Smooth muscle cell (in vitro differentiated cells): ENCODE measurements around the gene FIS1. TPM values are rescaled to one million over a fixed set of nuclear protein-coding genes. Genes with fewer than 3 reads are reported as not detected.

Experiments
- DNase-seq: peaks from one replicate; lab custom pipeline; 2025; ENCODE audit not compliant: unreplicated experiment; lab: John Stamatoyannopoulos, UW
- H2AFZ ChIP-seq: fragments of 200-600 bp; sonication (generic); 2 replicates; pipeline ENCODE4 v1.6.0; 2016; ENCODE audit warnings: antibody characterized with exemption, low read depth, mild to moderate bottlenecking
- H3F3A ChIP-seq: fragments of 200-600 bp; sonication (generic); 2 replicates; pipeline ENCODE4 v1.6.0; 2017; ENCODE audit warnings: antibody characterized with exemption, low read depth
- H3K27ac ChIP-seq: fragments of 200-600 bp; sonication (generic); 2 replicates; pipeline ENCODE4 v1.5.1; 2016; ENCODE audit warnings: low read depth, mild to moderate bottlenecking
- H3K27me3 ChIP-seq: fragments of 200-600 bp; sonication (generic); 2 replicates; pipeline ENCODE4 v1.6.1; 2016; ENCODE audit warnings: low read depth, mild to moderate bottlenecking
- H3K36me3 ChIP-seq: fragments of 200-600 bp; sonication (generic); 2 replicates; pipeline ENCODE4 v1.5.1; 2016; ENCODE audit warnings: low read depth
- H3K4me1 ChIP-seq: fragments of 200-600 bp; sonication (generic); 2 replicates; pipeline ENCODE4 v1.5.1; 2016; ENCODE audit warnings: low read depth
- H3K4me2 ChIP-seq: fragments of 200-600 bp; sonication (generic); 2 replicates; pipeline ENCODE4 v1.6.0; 2016; ENCODE audit warnings: mild to moderate bottlenecking
- H3K4me3 ChIP-seq: fragments of 200-600 bp; sonication (generic); 2 replicates; pipeline ENCODE4 v1.5.1; 2016; ENCODE audit warnings: mild to moderate bottlenecking
- H3K79me2 ChIP-seq: fragments of 200-600 bp; sonication (generic); 2 replicates; pipeline ENCODE4 v1.6.0; 2016; ENCODE audit warnings: low read depth, mild to moderate bottlenecking
- H3K9ac ChIP-seq: fragments of 200-600 bp; sonication (generic); 2 replicates; pipeline ENCODE4 v1.6.0; 2016; ENCODE audit warnings: low read depth
- H3K9me3 ChIP-seq: fragments of 200-600 bp; sonication (generic); replicated peaks from 2 replicates; pipeline ENCODE4 v1.5.1; 2016; ENCODE audit warnings: low read depth
- H4K20me1 ChIP-seq: fragments of 200-600 bp; sonication (generic); 2 replicates; pipeline ENCODE4 v1.6.0; 2016; ENCODE audit warnings: low read depth
- WGBS: methylation state at CpG from one replicate; pipeline ENCODE4 v1.1.7; 2016; ENCODE audit warnings: low lambda C conversion rate; 5-methylcytosine and 5-hydroxymethylcytosine counted together
- polyA plus RNA-seq: library from polyadenylated mRNA; unstranded; fragments of >200 nt; fragmentation: Nextera tagmentation; extraction: Ambion mirVana; gene quantifications from 2 replicates; pipeline ENCODE4 v1.2.1, GENCODE V29; 2016
- total RNA-seq: library from RNA; depleted of rRNA; stranded (reverse); fragments of >200 nt; gene quantifications from 2 replicates; pipeline ENCODE4 v1.2.3, GENCODE V29; 2014
- TF ChIP-seq, protein P1 (sequence below): fragments of 200-600 bp; sonication (generic); IDR thresholded peaks from 2 replicates; pipeline ENCODE4 v1.5.1; 2017; ENCODE audit warnings: borderline replicate concordance, mild to moderate bottlenecking, antibody characterized with exemption; ENCODE audit not compliant: insufficient read depth, poor library complexity, severe bottlenecking

The FIS1 gene
- total and polyA plus RNA-seq, 2 experiments from 2014 or later = 97.7 to 174 TPM

DNA sequence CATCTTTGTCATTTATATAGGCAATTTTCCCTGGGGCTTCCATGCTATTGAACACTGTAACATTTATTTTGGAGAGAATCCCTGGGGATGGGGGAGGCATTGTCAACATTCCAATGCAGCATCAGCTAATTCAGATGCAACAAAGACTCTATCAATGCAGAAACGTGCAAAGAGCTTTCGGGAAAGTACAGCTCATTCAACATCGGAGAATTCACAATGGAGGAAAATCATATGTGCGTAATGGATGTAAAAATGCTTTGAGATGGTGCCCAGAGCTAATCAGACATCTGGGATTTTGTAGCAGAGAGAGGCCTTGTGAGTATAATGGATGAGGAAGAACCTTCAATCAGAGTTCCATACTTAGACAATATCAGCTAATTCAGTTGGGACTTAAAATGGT, 28.3 kb upstream of the FIS1 start:
- no peak for DNase-seq
- Histone ChIP-seq H3K9ac (no peak overlapping the region), H3K4me2 (no peak overlapping the region), H3K9me3 (no peaks in the 10 kb centered on the region), H3K4me1 (no peaks in the 10 kb centered on the region), H2AFZ (no peak overlapping the region), H4K20me1 (no peaks in the 10 kb centered on the region), H3F3A (no peaks in the 10 kb centered on the region), H3K27ac (no peak overlapping the region), H3K79me2 (no peaks in the 10 kb centered on the region), H3K27me3 (no peaks in the 10 kb centered on the region), H3K4me3 (no peak overlapping the region), H3K36me3 (no peaks in the 10 kb centered on the region)
- 48% methylated on average over 4 of the region's 4 CpGs for WGBS
- TF ChIP-seq, protein P1, sequence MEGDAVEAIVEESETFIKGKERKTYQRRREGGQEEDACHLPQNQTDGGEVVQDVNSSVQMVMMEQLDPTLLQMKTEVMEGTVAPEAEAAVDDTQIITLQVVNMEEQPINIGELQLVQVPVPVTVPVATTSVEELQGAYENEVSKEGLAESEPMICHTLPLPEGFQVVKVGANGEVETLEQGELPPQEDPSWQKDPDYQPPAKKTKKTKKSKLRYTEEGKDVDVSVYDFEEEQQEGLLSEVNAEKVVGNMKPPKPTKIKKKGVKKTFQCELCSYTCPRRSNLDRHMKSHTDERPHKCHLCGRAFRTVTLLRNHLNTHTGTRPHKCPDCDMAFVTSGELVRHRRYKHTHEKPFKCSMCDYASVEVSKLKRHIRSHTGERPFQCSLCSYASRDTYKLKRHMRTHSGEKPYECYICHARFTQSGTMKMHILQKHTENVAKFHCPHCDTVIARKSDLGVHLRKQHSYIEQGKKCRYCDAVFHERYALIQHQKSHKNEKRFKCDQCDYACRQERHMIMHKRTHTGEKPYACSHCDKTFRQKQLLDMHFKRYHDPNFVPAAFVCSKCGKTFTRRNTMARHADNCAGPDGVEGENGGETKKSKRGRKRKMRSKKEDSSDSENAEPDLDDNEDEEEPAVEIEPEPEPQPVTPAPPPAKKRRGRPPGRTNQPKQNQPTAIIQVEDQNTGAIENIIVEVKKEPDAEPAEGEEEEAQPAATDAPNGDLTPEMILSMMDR = no peak

DNA sequence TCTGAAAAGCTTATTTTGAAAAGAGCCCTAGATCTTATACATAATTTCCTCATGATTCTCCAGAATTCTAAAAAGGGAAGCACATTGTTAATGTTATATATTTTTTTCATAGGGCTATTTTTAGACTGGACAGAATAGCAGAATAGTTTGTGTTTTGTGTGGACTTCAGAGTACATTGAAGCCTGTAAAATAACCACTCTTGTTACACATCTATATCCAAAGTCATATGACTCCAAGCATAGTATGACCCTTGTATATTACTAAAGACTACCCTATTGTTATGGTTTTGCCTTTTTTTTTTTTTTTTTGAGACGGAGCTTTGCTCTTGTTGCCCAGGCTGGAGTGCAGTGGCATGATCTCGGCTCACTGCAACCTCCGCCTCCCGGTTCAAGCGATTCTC, 26.1 kb upstream of the FIS1 start:
- 93% methylated on average over 5 of the region's 5 CpGs for WGBS
- H3K4me2 ChIP-seq = no peak overlapping the region

DNA sequence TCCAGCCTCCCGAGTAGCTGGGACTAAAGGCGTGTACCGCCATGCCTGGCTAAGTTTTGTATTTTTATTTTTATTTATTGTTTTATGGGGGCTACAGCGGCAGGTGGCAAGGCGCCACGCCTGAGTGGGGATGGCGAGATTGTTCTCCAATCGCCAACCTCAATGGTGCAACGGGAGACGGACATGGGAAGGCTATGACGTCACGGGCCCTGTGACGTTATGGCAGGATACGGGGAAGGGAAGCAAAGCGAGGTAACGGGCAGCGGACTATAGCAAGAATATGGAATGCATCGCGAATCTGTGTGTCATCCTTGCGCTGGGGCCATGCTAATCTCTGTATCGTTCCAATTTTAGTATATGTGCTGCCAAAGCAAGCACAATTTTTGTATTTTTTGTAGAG, 24.8 kb upstream of the FIS1 start:
- no peak overlapping the region for H3K27ac ChIP-seq
- H2AFZ ChIP-seq = no peak overlapping the region
- 92% methylated on average over 21 of the region's 21 CpGs for WGBS
- TF ChIP-seq, protein P1 = no peak
- no peak overlapping the region for H3K9ac ChIP-seq
- no peaks in the 10 kb centered on the region for H3F3A ChIP-seq
- no peaks in the 10 kb centered on the region for H3K9me3 ChIP-seq
- no peaks in the 10 kb centered on the region for H3K4me1 ChIP-seq
- H3K27me3 ChIP-seq = no peaks in the 10 kb centered on the region
- no peak overlapping the region for H3K4me3 ChIP-seq
- no peak for DNase-seq
- H3K79me2 ChIP-seq = no peaks in the 10 kb centered on the region
- no peaks in the 10 kb centered on the region for H4K20me1 ChIP-seq
- no peaks in the 10 kb centered on the region for H3K36me3 ChIP-seq
- H3K4me2 ChIP-seq = no peak overlapping the region

More for the DNA sequence above, 26.1 kb upstream of the FIS1 start:
- H3K9me3 ChIP-seq = no peaks in the 10 kb centered on the region
- H3K4me3 ChIP-seq = no peak overlapping the region
- H3K36me3 ChIP-seq = no peaks in the 10 kb centered on the region
- H3K9ac ChIP-seq = no peak overlapping the region
- H2AFZ ChIP-seq = no peak overlapping the region
- no peak overlapping the region for H3K27ac ChIP-seq
- no peak for DNase-seq
- TF ChIP-seq, protein P1 = no peak
- H4K20me1 ChIP-seq = no peaks in the 10 kb centered on the region
- H3K79me2 ChIP-seq = no peaks in the 10 kb centered on the region
- no peaks in the 10 kb centered on the region for H3K4me1 ChIP-seq
- no peaks in the 10 kb centered on the region for H3F3A ChIP-seq
- no peaks in the 10 kb centered on the region for H3K27me3 ChIP-seq
